GM23338 (cell line): Measurements from ENCODE around the gene NRAS.

Experiments used
- CREB1 ChIP-seq: fragments of 250-450 bp; sonication (Bioruptor Pico); IDR thresholded peaks from 2 replicates; pipeline ENCODE4 v1.5.0; 2020; ENCODE audit warnings: low read depth, mild to moderate bottlenecking, moderate library complexity
- EZH2 ChIP-seq: fragments of 200-600 bp; sonication (generic); IDR thresholded peaks from one replicate; pipeline ENCODE4 v1.8.0; 2017; ENCODE audit warnings: antibody characterized with exemption, mild to moderate bottlenecking, low read depth; ENCODE audit not compliant: unreplicated experiment
- EZH2phosphoT487 ChIP-seq: fragments of 200-600 bp; sonication (generic); IDR thresholded peaks from one replicate; pipeline ENCODE4 v1.8.1; 2018; ENCODE audit warnings: antibody characterized with exemption; ENCODE audit not compliant: unreplicated experiment
- JUNB ChIP-seq: IDR thresholded peaks from one replicate; pipeline ENCODE4 v1.6.1; 2016; ENCODE audit warnings: antibody characterized with exemption; ENCODE audit not compliant: unreplicated experiment
- POLR2AphosphoS5 ChIP-seq: IDR thresholded peaks from 2 replicates; pipeline ENCODE4 v1.6.1; 2016; ENCODE audit warnings: antibody characterized with exemption, low read depth
- REST ChIP-seq: IDR thresholded peaks from one replicate; pipeline ENCODE4 v1.6.1; 2018; ENCODE audit warnings: antibody characterized with exemption; ENCODE audit not compliant: unreplicated experiment
- STAT1 ChIP-seq: IDR thresholded peaks from one replicate; pipeline ENCODE4 v1.6.1; 2016; ENCODE audit warnings: antibody characterized with exemption; ENCODE audit not compliant: unreplicated experiment
- ZNF114 ChIP-seq: fragments of 250-450 bp; sonication (Bioruptor Pico); IDR thresholded peaks from 2 replicates; pipeline ENCODE4 v1.5.0; 2020; ENCODE audit warnings: mild to moderate bottlenecking, moderate library complexity
- ZNF331 ChIP-seq: fragments of 250-450 bp; sonication (Bioruptor Pico); IDR thresholded peaks from 2 replicates; pipeline ENCODE4 v1.5.0; 2020; ENCODE audit warnings: low read depth, mild to moderate bottlenecking, moderate library complexity
- TF ChIP-seq, protein P1 (sequence below), 2 experiments: fragments of 200-600 bp in 1 of 2; sonication (generic) in 1 of 2; conservative IDR thresholded peaks; 2 replicates each; pipeline versions ENCODE4 v1.5.1 to v1.6.1; 2016 to 2017; ENCODE audit warnings: antibody characterized with exemption in 2 of 2, low read depth in 2 of 2, mild to moderate bottlenecking in 2 of 2, moderate library complexity in 1 of 2

- TF ChIP-seq, protein P1, sequence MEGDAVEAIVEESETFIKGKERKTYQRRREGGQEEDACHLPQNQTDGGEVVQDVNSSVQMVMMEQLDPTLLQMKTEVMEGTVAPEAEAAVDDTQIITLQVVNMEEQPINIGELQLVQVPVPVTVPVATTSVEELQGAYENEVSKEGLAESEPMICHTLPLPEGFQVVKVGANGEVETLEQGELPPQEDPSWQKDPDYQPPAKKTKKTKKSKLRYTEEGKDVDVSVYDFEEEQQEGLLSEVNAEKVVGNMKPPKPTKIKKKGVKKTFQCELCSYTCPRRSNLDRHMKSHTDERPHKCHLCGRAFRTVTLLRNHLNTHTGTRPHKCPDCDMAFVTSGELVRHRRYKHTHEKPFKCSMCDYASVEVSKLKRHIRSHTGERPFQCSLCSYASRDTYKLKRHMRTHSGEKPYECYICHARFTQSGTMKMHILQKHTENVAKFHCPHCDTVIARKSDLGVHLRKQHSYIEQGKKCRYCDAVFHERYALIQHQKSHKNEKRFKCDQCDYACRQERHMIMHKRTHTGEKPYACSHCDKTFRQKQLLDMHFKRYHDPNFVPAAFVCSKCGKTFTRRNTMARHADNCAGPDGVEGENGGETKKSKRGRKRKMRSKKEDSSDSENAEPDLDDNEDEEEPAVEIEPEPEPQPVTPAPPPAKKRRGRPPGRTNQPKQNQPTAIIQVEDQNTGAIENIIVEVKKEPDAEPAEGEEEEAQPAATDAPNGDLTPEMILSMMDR (conservative IDR thresholded peaks at IDR 0.05; ENCODE audit: low read depth in 2 of 2): no peak
- no peak for TF ChIP-seq REST
- TF ChIP-seq POLR2AphosphoS5: no peak
- no peak for TF ChIP-seq ZNF331
- TF ChIP-seq EZH2phosphoT487: no peak
- TF ChIP-seq CREB1 (CRISPR knock-in tag): no peak
- no peak for TF ChIP-seq JUNB
- TF ChIP-seq EZH2: no peak
- TF ChIP-seq ZNF114 (CRISPR knock-in tag): no peak
- no peak for TF ChIP-seq STAT1
Observed at GRCh38 chr1:114671939-114672275, 44.7 kb downstream of the NRAS start.
